Panc1 (cell line): ENCODE results near the gene LAMB3.

Experiments used
- CTCF ChIP-seq: fragments of 450-650 bp; IDR thresholded peaks from 2 replicates; pipeline ENCODE4 v1.5.1; 2017; ENCODE audit warnings: mild to moderate bottlenecking
- POLR2AphosphoS5 ChIP-seq: IDR thresholded peaks from 2 replicates; pipeline ENCODE4 v1.6.1; 2012; ENCODE audit warnings: mild to moderate bottlenecking, low read depth, low read length, moderate library complexity
- SIN3A ChIP-seq: IDR thresholded peaks from 2 replicates; pipeline ENCODE4 v1.6.1; 2012; ENCODE audit warnings: low read depth, mild to moderate bottlenecking, low read length, moderate library complexity, borderline replicate concordance; ENCODE audit not compliant: insufficient read depth
- TCF7L2 ChIP-seq: IDR thresholded peaks from 2 replicates; pipeline ENCODE4 v1.6.1; 2011; ENCODE audit warnings: mild to moderate bottlenecking, low read depth, low read length, inconsistent platforms
- TF ChIP-seq, protein P1 (sequence below), 2 experiments: IDR thresholded peaks; 2 replicates each; pipeline ENCODE4 v1.6.1; 2011 to 2012; ENCODE audit warnings: low read depth in 2 of 2, control low read depth in 1 of 2, low read length in 1 of 2, mild to moderate bottlenecking in 1 of 2, moderate library complexity in 1 of 2; ENCODE audit not compliant: insufficient read depth in 1 of 2

DNA sequence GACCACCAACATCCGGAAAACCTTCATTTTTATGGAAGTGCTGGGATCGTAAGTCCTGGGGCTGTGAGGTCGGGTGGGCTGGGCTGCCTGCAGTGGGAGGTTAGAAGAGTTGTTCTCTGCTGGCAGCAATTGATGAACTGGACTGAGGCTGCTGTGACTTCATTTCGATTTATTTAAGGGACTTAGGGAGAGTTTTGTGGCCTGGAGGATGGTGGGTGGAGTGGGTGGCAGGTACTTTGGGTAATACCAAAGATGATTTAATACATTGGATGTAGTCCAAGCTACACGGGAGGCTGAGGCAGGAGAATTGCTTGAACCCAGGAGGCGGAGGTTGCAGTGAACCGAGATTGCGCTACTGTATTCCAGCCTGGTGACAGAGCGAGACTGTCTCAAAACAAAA lies 57.2 kb downstream of the LAMB3 start:
- no peak for TF ChIP-seq CTCF
- no peak for TF ChIP-seq POLR2AphosphoS5
- TF ChIP-seq, protein P1, sequence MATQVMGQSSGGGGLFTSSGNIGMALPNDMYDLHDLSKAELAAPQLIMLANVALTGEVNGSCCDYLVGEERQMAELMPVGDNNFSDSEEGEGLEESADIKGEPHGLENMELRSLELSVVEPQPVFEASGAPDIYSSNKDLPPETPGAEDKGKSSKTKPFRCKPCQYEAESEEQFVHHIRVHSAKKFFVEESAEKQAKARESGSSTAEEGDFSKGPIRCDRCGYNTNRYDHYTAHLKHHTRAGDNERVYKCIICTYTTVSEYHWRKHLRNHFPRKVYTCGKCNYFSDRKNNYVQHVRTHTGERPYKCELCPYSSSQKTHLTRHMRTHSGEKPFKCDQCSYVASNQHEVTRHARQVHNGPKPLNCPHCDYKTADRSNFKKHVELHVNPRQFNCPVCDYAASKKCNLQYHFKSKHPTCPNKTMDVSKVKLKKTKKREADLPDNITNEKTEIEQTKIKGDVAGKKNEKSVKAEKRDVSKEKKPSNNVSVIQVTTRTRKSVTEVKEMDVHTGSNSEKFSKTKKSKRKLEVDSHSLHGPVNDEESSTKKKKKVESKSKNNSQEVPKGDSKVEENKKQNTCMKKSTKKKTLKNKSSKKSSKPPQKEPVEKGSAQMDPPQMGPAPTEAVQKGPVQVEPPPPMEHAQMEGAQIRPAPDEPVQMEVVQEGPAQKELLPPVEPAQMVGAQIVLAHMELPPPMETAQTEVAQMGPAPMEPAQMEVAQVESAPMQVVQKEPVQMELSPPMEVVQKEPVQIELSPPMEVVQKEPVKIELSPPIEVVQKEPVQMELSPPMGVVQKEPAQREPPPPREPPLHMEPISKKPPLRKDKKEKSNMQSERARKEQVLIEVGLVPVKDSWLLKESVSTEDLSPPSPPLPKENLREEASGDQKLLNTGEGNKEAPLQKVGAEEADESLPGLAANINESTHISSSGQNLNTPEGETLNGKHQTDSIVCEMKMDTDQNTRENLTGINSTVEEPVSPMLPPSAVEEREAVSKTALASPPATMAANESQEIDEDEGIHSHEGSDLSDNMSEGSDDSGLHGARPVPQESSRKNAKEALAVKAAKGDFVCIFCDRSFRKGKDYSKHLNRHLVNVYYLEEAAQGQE (IDR thresholded peaks at IDR 0.05; ENCODE audit: insufficient read depth in 1 of 2, low read depth in 2 of 2, low read length in 1 of 2), result no peak
- no peak for TF ChIP-seq TCF7L2
- TF ChIP-seq SIN3A, result no peak
